ENCODE data around the gene TMCO4.

- no peak for TF ChIP-seq EZH2 (IDR thresholded peaks at IDR 0.05; ENCODE audit: borderline replicate concordance, low read length)
- TF ChIP-seq, protein P1, sequence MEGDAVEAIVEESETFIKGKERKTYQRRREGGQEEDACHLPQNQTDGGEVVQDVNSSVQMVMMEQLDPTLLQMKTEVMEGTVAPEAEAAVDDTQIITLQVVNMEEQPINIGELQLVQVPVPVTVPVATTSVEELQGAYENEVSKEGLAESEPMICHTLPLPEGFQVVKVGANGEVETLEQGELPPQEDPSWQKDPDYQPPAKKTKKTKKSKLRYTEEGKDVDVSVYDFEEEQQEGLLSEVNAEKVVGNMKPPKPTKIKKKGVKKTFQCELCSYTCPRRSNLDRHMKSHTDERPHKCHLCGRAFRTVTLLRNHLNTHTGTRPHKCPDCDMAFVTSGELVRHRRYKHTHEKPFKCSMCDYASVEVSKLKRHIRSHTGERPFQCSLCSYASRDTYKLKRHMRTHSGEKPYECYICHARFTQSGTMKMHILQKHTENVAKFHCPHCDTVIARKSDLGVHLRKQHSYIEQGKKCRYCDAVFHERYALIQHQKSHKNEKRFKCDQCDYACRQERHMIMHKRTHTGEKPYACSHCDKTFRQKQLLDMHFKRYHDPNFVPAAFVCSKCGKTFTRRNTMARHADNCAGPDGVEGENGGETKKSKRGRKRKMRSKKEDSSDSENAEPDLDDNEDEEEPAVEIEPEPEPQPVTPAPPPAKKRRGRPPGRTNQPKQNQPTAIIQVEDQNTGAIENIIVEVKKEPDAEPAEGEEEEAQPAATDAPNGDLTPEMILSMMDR (conservative IDR thresholded peaks at IDR 0.05 in 1 of 2, IDR thresholded peaks at IDR 0.05 in 1 of 2; ENCODE audit: extremely low read depth in 1 of 2, insufficient read depth in 1 of 2, low read depth in 1 of 2, low read length in 2 of 2) = no peak
Observed at GRCh38 chr1:19759740-19760089, 40.0 kb downstream of the TMCO4 start.
